Ishikawa (cell line): ENCODE measurements around the gene DOCK6.

ENCODE experiments used
- CREB1 ChIP-seq: IDR thresholded peaks from 2 replicates; pipeline ENCODE4 v1.6.1; 2012; ENCODE audit warnings: low read depth
- EGR1 ChIP-seq: IDR thresholded peaks from 2 replicates; pipeline ENCODE4 v1.6.1; 2012
- EP300 ChIP-seq: IDR thresholded peaks from 2 replicates; pipeline ENCODE4 v1.6.1; 2012; ENCODE audit warnings: borderline replicate concordance
- FOXM1 ChIP-seq: IDR thresholded peaks from 2 replicates; pipeline ENCODE4 v1.6.1; 2012; ENCODE audit warnings: low read depth, borderline replicate concordance
- MAX ChIP-seq: IDR thresholded peaks from 2 replicates; pipeline ENCODE4 v1.6.1; 2012
- RAD21 ChIP-seq: IDR thresholded peaks from 2 replicates; pipeline ENCODE4 v1.6.1; 2012; ENCODE audit warnings: low read depth
- TAF1 ChIP-seq: IDR thresholded peaks from 2 replicates; pipeline ENCODE4 v1.6.1; 2012; ENCODE audit warnings: low read depth, mild to moderate bottlenecking
- TCF12 ChIP-seq: IDR thresholded peaks from 2 replicates; pipeline ENCODE4 v1.6.1; 2012; ENCODE audit warnings: low read depth
- TEAD4 ChIP-seq: IDR thresholded peaks from 2 replicates; pipeline ENCODE4 v1.6.1; 2012
- YY1 ChIP-seq: IDR thresholded peaks from 2 replicates; pipeline ENCODE4 v1.6.1; 2012; ENCODE audit warnings: low read depth
- ZBTB7A ChIP-seq: IDR thresholded peaks from 2 replicates; pipeline ENCODE4 v1.6.1; 2012; ENCODE audit warnings: low read depth
- TF ChIP-seq, protein P1 (sequence below): IDR thresholded peaks from 2 replicates; pipeline ENCODE4 v1.6.1; 2012; ENCODE audit warnings: low read depth, mild to moderate bottlenecking

DNA sequence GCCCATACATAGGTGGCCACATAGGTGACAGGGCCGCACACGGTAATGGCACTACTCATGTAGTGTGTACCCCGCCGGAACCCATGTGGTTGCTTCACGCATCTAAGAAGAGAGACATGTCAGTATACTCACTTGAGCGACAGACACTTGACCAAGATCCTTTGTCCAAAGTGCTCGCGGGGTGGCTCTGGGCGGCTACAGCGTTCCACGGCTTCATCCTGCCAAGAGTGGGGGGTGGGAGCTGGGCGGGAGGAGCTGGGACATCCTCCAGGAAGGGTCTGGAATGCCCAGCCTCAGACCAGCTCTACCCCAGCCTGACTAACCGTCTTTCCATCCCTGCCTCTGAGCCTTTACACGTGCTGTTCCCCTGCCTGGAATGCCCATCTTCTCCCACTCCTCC lies 14.4 kb downstream of the DOCK6 start:
- TF ChIP-seq, protein P1, sequence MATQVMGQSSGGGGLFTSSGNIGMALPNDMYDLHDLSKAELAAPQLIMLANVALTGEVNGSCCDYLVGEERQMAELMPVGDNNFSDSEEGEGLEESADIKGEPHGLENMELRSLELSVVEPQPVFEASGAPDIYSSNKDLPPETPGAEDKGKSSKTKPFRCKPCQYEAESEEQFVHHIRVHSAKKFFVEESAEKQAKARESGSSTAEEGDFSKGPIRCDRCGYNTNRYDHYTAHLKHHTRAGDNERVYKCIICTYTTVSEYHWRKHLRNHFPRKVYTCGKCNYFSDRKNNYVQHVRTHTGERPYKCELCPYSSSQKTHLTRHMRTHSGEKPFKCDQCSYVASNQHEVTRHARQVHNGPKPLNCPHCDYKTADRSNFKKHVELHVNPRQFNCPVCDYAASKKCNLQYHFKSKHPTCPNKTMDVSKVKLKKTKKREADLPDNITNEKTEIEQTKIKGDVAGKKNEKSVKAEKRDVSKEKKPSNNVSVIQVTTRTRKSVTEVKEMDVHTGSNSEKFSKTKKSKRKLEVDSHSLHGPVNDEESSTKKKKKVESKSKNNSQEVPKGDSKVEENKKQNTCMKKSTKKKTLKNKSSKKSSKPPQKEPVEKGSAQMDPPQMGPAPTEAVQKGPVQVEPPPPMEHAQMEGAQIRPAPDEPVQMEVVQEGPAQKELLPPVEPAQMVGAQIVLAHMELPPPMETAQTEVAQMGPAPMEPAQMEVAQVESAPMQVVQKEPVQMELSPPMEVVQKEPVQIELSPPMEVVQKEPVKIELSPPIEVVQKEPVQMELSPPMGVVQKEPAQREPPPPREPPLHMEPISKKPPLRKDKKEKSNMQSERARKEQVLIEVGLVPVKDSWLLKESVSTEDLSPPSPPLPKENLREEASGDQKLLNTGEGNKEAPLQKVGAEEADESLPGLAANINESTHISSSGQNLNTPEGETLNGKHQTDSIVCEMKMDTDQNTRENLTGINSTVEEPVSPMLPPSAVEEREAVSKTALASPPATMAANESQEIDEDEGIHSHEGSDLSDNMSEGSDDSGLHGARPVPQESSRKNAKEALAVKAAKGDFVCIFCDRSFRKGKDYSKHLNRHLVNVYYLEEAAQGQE = no peak
- no peak for TF ChIP-seq RAD21
- no peak for TF ChIP-seq CREB1
- TF ChIP-seq TAF1 = no peak
- TF ChIP-seq EP300 = no peak
- no peak for TF ChIP-seq YY1
- TF ChIP-seq FOXM1 = no peak
- no peak for TF ChIP-seq EGR1
- no peak for TF ChIP-seq MAX
- TF ChIP-seq TEAD4 = no peak
- no peak for TF ChIP-seq ZBTB7A
- TF ChIP-seq TCF12 = no peak
